ENCODE measurements around the gene BPIFA3.

DNA sequence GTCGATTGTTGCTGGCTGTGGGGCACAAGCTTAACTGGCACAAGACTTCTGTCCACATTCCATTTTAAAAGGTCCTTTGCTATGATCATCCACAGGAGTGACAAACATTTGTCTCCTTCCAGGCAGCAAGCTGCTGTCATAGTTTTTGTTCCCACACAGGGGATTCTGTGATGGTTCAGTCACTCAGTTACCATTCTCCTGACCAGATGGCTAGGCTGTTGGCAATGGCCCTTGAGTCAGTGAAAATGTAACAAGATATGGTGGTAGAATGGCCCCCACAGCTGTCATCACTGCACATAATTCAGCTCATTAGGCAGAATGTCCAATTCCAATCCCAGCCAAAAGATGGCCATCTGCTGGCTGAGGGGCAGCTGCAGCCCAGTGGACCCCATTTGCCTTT is 32.3 kb downstream of the BPIFA3 start:
- TF ChIP-seq EZH2 (IDR thresholded peaks at IDR 0.05) = no peak
- TF ChIP-seq POLR2AphosphoS5 (IDR thresholded peaks at IDR 0.05; ENCODE audit: borderline replicate concordance, low read depth, low read length) = no peak
